TTC549 (cell line): ENCODE measurements around the gene ABLIM1.

Source experiments
- FAIRE-seq: peaks from 2 replicates; lab custom pipeline; 2012; peaks lifted over from hg19 to GRCh38; lab: Jason Lieb, UNC

Gene ABLIM1

DNA sequence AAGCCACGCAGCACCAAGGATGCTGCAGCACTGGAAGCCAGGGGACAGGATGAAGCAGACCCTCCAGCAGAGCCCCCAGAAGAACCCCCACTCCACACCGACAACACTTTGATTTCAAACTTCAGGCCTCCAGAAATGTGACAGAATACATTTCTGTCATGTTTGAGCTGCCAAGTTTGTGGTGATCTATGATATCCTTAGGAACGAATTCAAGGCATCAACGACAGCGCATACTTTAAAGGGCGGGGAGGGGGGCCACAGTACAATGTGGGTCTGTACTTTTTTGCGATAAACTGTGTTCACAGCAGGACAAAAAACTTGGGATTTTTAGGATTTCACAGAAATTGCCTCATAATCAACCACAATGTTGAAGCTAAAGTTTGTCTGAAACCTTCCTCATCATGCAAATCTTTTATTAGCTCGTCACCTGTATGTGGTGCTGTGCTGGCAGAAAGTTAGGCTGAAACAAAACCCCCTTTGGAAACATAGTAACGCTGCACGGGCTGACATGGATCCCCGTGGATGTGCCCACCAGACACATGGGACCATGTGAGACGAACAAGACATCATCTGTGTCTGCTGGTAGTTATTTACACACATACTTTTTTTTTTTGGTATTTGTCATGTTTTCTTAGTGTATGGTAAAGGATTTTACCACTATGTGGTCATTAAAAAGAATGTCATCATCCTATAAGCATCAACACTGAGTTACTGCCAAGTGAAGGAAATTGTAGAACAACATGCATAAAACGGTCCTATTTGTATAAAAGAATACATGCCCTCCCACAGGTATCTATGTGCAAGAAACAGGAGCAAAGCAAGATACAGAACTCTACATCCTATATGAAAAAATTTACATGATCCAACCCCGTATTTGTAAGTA, 140.5 kb downstream of the ABLIM1 start:
- FAIRE-seq, result no peak

DNA sequence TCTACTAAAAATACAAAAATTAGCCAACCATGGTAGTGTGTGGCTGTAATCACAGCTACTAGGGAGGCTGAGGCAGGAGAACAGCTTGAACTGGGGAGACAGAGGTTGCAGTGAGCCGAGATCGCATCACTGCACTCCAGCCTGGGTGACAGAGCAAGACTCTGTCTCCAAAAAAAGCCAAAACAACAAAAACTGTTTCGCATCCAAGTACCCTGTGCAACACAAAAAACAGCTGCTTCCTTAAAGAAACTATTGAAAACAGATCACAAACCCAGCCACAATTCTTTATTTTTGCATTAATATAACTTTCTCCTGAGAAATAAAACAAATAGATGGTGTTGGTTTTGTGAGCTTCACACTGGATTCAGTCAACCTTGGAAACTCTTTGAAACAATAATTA, 141.7 kb downstream of the ABLIM1 start:
- FAIRE-seq, result no peak

DNA sequence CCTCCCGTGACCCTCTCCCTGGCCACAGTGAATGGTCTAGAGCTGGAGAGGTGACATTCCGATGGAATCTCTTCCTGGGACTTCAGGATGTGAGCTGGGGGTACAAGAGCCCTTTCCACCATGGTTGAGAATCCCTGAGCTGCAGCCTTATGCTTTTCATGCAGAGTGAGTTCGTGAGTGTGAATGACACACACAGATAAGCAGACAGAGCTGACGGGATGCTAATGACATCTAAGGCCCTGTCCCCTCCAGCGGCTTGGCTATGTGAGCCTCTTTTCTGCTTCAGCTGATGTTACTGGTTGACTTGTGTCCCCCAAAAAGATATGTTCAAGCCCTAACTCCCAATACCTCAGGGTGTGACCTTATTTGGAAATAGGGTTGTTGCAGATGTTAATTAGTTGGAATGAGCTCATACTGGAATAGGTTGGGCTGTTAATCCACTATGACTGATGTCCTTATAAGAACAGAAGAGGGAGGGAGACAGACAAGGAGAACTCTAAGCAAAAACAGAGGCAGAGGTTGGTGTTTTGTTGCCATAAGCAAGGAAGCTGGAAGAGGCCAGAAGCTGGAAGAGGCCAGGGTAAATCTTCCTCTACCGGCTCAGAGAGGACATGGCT, 142.7 kb downstream of the ABLIM1 start:
- FAIRE-seq, result no peak

DNA sequence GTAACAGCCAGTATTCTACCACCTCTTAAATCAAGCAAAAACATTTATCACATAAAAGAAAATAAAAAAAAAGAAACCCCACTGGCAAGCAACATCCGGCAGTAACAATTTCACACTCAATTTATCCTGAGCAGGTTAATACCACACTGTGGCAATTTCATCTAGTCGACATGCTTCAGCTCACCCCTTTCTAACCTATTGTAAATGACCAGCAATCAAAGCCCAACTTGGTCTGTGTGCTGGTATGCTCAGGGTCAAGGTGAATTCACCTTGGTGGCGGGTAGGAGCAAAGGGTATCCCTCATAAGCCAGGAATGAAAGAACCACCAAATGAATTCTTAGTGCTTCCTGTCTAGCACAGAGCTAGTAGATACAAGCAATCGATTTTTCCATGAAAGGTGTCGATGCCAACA, 144.7 kb downstream of the ABLIM1 start:
- FAIRE-seq, result no peak

DNA sequence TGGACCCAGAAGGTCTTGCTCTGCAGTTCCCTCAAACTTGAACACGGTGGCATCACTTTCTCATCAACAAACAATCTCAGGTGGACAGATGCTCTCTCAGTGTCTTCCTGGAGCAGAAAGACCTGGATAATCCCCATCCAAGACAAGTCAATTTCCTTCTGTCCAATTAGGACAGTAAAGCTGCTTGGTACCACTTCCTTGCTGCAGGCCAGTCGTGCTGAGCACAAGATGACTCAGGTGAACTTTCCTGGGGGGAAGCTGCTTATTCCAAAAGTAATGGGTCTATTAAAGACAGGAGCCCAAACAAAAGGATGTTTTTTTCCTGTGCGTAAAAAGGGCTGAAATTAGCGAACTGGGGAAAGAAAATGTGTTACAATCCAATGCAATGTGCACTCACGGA, 146.2 kb downstream of the ABLIM1 start:
- FAIRE-seq, result no peak

DNA sequence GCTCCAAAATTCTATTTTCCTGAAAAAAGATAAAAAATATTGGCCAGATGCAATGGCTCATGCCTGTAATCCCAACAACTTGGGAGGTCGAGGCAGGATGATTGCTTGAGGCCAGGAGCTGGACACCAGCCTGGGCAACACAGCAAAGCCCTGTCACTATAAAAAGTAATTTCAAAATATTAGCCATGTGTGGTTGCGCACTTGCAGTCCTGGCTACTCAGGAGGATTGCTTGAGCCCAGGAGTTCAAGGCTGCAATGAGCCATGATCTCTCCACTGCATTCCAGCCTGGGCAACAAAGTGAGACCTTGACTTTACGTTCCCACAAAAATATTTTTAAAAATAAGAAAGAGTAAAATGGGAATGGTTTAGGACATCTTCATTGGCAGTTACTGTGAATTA, 149.7 kb downstream of the ABLIM1 start:
- no peak for FAIRE-seq

DNA sequence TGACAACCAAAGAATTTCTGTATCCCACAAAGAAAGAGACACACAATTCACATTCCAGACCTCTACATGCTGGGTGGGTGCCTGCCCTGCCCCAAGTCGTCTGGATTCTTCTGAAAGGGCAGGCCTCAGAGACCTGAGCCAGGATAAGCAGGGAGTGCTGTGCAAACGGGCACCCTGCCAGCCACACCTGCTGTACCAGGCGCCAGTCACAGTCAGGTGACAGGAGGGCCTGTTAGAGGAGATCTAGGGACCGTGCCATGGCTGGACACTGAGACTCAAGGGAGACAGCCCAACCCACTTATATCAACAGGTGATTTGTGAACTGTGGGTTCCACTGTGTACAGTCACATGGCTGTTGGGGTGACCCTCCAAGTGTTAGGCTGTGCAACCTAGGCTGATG, 150.6 kb downstream of the ABLIM1 start:
- no peak for FAIRE-seq

DNA sequence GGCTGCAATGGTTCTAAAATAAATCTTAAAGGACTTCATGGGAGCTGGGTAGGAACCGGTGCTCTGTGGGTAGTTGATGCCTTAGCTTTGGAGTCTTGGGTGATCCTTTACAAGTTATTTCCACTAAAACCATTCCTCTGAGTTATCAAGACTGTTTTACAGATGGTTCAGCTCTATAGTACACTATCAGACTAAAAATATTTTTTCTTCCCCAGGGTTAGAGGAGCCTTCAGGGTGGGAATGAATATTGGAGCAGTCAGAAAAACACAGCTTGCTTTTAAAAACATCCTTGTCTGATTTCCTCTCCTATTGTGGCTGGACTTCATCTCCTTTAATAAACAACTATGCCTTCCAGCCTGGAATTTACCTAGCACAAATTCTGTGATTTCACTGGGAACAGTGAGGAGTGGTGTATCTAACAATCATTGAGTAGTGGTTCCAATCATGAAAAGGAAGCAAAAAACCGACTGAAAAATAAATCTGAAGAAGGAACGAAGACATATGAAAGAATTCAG, 151.1 kb downstream of the ABLIM1 start:
- FAIRE-seq, result no peak

DNA sequence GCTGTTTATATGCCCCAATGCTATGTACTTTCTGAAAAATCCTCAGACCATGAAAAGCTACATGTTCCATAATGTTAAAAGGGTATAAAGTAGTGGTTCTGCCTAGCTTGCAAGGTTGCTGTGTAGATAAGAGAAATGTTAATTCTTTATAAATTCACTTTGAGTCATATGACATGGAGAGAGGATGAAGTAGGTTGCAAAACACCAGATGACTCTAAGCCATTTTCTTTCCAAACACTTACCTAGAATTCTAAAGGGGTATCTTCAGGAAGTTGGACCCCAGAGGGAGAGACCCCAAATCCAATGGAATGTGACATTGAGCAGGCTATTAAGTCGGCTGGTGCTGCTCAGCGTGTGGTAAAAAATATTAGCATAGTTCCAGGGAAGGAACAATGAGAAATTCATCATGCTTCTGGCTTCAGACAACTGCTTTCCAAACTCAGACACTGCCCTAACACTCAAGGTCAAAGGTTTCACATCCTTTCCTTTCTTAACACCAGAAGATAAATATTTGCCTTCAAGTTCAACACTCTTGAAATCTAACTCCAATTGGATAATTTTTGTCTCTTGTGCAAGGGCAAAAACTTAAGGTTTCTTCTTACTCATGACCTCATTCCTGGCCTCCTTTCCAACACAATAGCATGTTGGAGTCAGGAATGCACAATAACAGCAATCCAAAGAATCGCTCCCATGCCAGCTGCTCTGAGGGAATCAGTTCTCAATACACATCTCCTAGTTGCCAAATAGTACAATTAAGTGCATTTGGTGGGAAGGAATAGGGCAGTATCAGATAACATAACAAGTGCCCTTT, 153.1 kb downstream of the ABLIM1 start:
- no peak for FAIRE-seq

DNA sequence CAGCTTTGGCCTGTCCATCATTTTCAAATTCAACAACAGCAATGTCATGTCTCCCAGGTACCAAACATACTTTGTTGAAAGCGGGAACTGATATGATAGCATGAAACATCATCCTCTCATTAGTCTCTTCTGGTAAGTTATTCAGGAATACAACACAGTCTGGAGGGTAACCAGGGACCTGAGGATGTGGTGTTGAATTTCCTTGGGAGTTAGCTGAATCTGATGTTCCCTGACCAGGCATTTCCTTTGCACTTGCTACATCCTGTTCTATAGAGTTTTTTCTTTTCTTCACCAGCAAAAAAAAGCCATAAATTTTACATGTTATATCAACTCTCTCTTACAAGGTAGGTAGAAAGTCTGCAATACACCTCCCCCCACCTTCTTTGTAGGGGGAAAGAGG, 156.0 kb downstream of the ABLIM1 start:
- no peak for FAIRE-seq

DNA sequence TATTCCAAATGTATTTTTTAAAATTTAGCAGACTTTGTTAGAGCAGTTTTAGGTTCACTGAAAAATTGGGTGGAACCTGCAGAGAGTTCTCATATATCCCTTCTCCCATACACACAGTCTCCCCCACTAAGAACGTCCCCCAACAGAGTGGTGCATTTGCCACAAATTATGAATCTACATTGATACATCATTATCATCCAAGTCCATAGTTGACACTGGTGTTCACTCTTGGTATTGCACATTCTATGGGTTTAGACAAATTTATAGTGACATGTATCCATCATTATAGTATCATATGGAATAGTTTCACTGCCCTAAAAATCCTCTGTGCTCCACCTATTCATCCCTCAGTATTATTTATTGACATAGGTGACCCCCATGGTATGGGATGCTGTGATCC, 156.4 kb downstream of the ABLIM1 start:
- no peak for FAIRE-seq

DNA sequence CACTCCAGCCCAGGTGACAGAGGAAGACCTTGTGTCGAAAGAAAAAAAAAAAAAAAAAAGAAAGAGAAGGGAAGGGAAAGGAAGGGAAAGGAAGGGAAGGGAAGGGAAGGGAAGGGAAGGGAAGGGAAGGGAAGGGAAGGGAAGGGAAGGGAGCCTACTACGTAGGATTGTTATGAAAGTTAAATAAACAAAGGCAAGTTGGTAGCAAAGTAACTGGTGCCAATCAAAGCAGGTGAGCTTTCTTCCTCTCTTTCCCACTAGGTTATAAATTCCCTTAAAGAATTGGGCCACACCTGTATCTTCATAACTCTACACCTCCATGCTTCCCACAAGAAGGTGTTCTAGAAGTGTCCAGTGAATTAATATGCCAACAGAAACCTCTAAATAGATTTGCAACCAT, 157.4 kb downstream of the ABLIM1 start:
- FAIRE-seq, result no peak

DNA sequence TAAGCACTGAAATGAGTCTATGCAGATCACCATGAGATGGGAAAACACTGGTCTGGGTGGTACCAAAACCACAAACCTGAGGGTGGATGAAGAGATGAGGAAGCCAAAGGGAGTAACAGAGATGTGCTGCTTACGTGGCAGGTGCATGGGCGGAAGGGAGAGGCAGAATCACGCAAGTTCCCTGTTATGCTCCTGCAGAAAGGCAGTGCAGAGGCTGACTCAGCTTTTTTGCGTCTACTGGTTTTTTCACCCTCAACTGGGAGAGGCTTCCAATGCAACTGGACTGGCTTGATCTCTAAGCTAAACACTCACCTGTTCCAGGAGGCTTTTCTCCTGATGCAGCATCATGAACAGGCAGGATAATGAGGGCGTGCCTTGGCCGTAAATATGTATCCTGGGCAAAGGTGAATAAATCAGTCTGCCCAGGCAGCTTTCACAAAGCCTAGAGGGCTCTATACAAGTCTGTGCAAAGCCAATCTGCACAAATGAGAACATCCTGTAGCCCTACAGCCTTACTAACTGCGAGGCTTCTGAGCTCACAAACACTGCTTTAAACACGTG, 158.4 kb downstream of the ABLIM1 start:
- FAIRE-seq, result no peak

DNA sequence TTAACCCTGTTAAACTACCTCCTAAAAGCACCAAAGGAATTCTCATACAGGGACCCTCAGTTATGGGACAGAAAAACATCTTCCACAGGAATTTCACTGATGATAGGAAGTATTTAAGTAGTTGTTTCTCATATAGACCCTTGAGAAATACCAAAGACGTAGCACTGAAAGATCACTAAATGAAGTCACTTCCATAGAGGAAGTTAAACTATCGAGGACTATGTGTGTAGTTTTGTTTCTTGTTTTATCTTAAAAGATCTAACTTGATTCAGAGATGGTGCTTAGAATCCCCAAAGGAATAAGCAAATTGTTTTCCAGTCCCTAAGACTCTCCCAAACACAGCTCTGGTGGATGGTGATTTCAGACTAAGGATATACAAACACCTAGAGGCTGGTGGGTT, 159.0 kb downstream of the ABLIM1 start:
- FAIRE-seq, result no peak

DNA sequence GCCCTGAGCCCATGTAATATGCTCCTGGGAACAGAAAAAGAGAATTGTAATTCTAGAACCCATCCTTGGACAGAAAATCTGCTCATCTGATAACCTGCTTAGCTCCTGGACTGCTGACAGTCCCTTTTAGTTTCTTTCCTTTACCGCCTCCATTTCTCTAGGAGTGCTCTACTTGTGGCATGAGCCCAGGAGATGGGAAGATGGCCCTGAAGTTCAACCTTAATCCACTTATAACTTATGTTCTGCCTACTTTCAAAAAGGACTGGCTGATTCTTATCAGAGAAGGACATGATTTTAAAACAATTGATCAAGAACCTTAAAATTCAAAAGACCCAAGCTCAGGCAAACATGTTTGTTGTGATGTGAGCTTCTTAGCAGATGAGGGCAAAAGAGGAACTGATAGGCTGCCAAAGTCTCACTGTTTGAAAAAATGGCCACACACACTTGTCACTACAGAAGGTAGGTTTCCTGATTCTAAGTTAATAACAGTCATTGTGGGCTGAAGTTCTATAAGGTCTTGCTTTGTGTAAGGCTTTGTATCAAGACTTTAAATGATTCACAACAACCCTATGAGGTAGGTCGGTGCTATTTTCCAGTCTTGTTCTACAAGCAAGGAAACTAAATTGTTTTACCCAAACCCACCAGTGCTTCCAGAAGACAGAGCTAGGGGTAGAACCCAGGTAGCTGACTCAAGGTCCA, 159.5 kb downstream of the ABLIM1 start:
- FAIRE-seq, result no peak

DNA sequence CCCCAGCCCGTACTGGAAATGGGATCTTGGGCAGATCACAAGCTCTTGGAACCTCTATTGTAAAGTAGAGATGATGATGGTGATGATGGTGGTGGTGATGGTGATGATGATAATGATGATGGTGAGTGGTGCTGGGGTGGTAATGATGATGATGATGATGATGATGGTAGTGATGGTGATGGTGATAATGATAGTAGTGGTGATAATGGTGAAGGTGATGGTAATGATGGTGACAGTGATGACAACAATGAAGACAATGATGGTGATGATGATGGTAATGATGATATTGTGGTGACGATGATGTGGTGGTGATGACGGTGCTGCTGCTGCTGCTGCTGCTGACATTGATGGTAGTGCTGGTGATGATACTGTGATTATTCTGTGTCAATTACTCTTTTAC, 162.8 kb downstream of the ABLIM1 start:
- FAIRE-seq, result no peak

DNA sequence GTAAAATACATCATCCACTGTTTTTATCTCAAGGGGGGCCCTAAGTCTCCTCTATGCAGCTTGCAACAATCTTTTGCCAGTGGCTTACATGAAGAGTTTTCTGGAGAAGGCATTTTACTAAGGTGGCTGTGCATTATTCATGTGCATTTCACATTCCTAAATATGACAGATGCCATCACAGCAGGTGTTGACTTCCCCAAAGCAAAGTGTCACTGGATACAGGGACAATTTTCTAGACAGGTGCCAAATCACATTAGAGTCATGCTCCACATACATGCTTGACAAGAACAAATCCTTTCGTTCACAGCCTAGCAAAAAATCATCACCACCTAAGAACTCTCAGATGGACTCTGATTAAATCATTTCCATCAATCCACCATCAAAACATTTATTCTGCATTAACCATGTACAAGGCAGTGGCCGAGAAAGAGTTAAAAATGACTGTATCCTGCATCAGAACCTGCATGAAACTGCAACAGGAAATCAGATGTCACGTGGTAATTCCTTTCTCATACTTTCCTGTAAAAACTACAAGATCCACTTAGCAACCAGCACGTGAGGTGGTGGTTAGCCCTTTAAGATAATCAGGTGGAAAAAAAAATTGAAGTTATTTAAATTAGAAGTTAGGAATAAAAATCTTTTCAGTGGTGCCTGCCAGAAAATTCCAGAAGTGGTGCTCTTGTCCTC, 165.6 kb downstream of the ABLIM1 start:
- FAIRE-seq, result no peak

DNA sequence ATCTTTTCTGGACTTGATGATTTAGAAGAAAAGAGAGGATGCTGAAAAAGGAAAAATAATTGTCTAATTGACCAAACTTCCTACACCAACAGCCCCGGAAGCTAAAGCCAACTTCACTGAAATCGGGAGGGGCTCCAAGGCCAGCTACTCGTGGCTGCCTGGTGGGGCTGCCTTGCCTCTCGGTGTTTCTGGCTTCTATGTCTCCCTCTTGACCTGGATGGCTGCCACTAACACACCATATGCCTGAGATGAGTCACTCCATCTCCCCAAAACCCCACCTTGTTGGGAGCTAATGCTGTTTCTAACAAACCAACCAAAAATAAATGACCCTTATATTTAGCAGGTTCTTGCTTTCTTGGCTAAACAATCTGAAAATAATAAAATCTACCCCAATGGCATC, 166.1 kb downstream of the ABLIM1 start:
- no peak for FAIRE-seq

DNA sequence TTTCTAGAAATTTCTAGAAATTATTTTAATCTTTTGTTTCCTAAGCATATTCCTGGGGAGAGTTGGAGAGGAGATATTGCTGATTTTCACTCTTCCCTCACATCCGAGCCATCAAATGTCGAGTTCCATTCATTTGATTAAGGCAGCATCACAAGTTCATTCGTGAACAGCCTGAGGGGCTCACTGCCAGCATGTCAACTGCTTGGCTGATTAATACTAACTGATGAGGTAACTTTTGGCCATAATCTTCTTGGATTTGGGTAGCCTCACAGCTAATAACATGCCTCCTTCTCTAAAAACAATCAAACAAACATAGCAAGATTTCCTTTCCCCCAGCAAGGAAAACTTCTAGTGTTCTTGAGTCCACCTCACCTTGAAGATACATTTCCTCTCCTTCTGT, 166.7 kb downstream of the ABLIM1 start:
- no peak for FAIRE-seq

DNA sequence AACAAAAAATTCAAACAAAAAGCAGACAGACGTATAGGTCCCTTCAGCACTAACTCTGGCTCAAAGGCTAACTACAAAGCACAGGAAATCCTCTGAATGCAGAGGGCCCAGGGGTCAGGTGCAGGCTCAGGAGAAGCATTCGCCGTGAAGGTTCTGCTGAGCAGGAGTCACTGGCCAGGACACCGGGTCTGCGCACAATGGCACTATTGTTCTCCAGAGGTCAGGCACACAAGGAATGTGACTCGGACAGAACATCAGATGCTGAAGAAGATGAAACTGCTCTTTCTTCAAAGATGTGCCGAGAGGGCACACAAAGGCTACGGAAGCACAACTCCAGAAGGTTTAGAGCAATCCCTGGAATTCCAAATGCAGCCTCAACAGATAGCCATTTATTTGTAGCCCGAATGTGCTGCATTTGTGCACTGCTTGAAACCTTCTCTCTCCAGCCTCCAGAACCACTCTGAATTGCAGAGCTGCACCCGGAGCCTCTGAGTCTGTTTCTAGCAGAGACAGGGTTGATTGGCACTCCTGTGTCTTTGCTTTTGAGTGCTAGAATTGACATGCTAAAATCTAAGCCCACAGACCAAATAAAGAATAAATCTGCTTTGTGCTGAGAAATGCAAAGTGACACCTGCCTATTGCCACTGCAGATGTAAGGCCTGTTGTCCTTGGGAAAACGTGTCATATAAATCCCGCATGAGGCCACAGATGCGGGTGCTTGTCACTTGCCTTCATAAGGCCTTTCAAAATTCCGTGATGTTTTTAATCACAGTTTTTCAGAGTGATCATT, 168.4 kb downstream of the ABLIM1 start:
- FAIRE-seq, result no peak
